ENCODE measurements around the gene CYTH1. TPM values are rescaled to one million over a fixed set of nuclear protein-coding genes. Genes with fewer than 3 reads are reported as not detected.

CYTH1 gene
- total and polyA plus RNA-seq, 10 of the 15 experiments (the other 5 are each of a cell fraction or from before 2014, with no cell fraction given), result 6.6 to 188 (median 145) TPM

GRCh38 chr17:78717431-78717980 is 64.6 kb downstream of the CYTH1 start (continued):
- TF ChIP-seq ZBTB11 (CRISPR knock-in tag; IDR thresholded peaks at IDR 0.05) (no peak), E2F8 (IDR thresholded peaks at IDR 0.05; ENCODE audit: low read depth, partially characterized antibody) (no peak), ZZZ3 (IDR thresholded peaks at IDR 0.05; ENCODE audit: control insufficient read depth, insufficient read length, low read depth) (no peak), CREB1 (IDR thresholded peaks at IDR 0.05; ENCODE audit: low read depth) (no peak)

Data from GM12878 (cell line).